ENCODE results near the gene ZNF425. TPM values are rescaled to one million over a fixed set of nuclear protein-coding genes. Genes with fewer than 3 reads are reported as not detected.
"Not testable (repeated sequence)": the region's sequence is repeated elsewhere in the genome, so short reads cannot be mapped to it uniquely, and the experiment has no call there.

The ZNF425 gene
- total RNA-seq, 4 donors from 2014 or later, result 1.8 to 4.8 (median 3.7) TPM

DNA sequence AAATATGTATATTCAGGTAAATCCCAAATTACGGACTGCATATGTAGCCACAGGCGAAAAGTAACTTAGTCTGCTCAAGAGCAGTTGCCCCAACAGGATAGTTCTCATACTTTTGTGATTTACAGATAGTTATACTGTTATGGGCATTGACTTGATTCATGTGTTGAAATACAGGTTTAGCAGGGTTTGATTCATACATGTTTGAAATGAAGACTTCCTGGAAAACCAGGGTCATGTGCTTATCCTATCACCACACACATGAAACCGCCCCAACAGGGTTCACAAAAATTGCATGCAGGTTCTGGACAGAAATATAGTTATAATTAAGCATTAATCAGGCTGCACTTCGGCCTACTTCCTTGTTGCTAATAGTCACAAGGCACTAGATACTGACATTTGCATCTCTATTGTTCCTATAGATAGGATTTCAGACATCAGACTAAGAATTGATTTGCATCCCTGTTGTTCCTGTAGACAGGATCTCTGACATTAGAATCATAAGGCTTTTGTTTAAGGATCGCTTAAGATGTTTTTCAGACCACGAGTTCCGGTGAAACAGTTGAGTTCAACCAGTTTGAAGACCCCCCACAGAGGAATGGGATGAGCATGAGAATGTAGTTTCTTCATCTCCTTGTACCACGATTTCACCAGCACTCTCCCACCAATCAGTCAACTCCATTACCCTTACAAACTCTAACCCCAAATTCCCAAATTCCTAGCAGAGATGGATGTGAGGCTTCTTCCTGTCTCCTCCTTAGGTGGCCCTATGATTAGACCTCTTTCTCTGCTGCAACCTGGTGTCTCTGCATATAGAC is 19.1 kb upstream of the ZNF425 start:
- WGBS, 2 donors, result 31 to 57% methylated on average over 8 of the region's 8 CpGs
- Histone ChIP-seq H3K27ac (peak overlapping the region; percentile 60 to 97 (median 91)), H3K27me3 (no peaks in the 10 kb centered on the region), H3K9me3 (no peaks in the 10 kb centered on the region), H3K4me1 (peaks cover 16 to 54% (median 25%) of the 10 kb centered on the region in 3 donors), H3K4me3 (peak overlapping the region in 1 of 4 donors; percentile 8), H3K36me3 (no peaks in the 10 kb centered on the region)
- no peak for TF ChIP-seq POLR2A (IDR thresholded peaks at IDR 0.05)
- TF ChIP-seq, protein P1, sequence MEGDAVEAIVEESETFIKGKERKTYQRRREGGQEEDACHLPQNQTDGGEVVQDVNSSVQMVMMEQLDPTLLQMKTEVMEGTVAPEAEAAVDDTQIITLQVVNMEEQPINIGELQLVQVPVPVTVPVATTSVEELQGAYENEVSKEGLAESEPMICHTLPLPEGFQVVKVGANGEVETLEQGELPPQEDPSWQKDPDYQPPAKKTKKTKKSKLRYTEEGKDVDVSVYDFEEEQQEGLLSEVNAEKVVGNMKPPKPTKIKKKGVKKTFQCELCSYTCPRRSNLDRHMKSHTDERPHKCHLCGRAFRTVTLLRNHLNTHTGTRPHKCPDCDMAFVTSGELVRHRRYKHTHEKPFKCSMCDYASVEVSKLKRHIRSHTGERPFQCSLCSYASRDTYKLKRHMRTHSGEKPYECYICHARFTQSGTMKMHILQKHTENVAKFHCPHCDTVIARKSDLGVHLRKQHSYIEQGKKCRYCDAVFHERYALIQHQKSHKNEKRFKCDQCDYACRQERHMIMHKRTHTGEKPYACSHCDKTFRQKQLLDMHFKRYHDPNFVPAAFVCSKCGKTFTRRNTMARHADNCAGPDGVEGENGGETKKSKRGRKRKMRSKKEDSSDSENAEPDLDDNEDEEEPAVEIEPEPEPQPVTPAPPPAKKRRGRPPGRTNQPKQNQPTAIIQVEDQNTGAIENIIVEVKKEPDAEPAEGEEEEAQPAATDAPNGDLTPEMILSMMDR (IDR thresholded peaks at IDR 0.05), result peak in 1 of 6 experiments; percentile 12
- DNase-seq, result no peak
- intact Hi-C loops (cut with DNase I), result no loop called here

DNA sequence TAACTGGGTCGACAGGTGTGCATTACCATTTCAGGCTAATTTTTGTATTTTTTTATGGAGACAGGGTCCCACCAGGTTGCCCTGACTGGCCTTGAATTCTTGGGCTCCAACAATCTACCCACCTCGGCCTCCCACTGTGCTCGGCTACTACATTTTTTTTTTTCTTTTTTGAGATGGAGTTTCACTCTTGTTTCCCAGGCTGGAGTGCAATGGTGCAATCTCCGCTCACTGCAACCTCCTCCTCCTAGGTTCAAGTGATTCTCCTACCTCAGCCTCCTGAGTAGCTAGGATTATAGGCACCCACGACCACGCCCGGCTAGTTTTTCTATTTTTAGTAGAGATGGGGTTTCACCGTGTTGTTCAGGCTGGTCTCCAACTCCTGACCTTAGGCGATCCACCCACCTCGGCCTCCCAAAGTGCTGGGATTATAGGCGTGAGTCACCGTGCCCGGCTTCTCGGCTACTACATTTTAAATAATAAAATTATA is 18.4 kb upstream of the ZNF425 start:
- intact Hi-C loops (cut with DNase I); H3K36me3 ChIP-seq; H3K27me3 ChIP-seq; H3K9me3 ChIP-seq; DNase-seq: not testable (repeated sequence)
- Histone ChIP-seq H3K4me3 (peak overlapping the region in 3 of 4 donors; percentile 15 to 39 (median 28)), H3K27ac (peak overlapping the region; percentile 60 to 97 (median 82)), H3K4me1 (peaks cover 16 to 46% (median 25%) of the 10 kb centered on the region in 3 donors)
- WGBS, 2 donors, result 33 to 58% methylated on average over 14 of the region's 14 CpGs

DNA sequence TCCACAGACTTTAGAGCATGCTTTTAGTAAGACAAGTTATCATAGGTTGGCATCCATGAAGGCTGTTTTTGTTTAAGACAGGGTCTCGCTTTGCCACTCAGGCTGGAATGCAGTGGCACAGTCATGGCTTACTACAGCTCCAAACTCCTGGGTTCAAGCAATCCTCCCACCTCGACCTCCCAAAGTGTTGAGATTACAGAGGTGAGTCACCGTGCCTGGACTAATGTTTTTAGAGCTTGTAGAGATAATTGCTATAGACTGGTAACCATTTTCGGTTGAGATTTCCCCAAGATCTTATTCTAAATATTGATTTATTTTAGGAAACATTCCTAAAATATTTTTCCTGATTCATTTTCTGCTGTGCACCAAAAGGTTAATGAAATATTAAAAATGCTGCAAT is 15.8 kb upstream of the ZNF425 start:
- WGBS, 2 donors, result 80 to 92% methylated on average over 4 of the region's 4 CpGs
- H3K27me3 ChIP-seq, result no peaks in the 10 kb centered on the region
- peaks cover 0 to 5% (median 0%) of the 10 kb centered on the region in 3 donors for H3K36me3 ChIP-seq
- H3K9me3 ChIP-seq, result no peaks in the 10 kb centered on the region
- peaks cover 8 to 30% (median 15%) of the 10 kb centered on the region in 3 donors for H3K4me1 ChIP-seq
- intact Hi-C loops (cut with DNase I), result no loop called here
- H3K27ac ChIP-seq, result no peak overlapping the region
- no peak for TF ChIP-seq POLR2A (IDR thresholded peaks at IDR 0.05)
- TF ChIP-seq, protein P1 (IDR thresholded peaks at IDR 0.05), result no peak
- DNase-seq, result no peak
- no peak overlapping the region for H3K4me3 ChIP-seq

DNA sequence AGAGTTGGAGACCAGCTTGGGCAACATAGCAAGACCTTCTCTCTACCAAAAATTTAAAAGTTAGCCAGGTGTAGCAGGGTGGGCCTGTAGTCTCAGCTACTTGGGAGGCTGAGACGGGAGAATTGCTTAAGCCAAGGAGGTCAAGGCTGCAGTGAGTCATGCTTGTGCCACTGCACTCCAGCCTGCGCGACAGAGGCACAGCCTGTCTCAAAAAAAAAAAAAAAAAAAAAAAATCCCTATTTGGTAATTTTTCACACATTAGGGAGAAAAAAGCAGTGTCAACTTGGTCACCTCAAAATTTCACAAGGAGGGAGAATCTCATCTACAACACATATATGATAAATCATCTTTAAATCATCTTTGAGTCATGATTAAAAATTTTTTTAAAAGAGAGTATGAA is 14.7 kb upstream of the ZNF425 start:
- H3K4me3 ChIP-seq, result no peak overlapping the region
- H3K9me3 ChIP-seq, result no peaks in the 10 kb centered on the region
- TF ChIP-seq, protein P1 (IDR thresholded peaks at IDR 0.05), result no peak
- no peak for TF ChIP-seq POLR2A (IDR thresholded peaks at IDR 0.05)
- H3K36me3 ChIP-seq, result peaks cover 0 to 5% (median 0%) of the 10 kb centered on the region in 3 donors
- no peaks in the 10 kb centered on the region for H3K27me3 ChIP-seq
- DNase-seq, result no peak
- intact Hi-C loops (cut with DNase I), result no loop called here
- H3K27ac ChIP-seq, result no peak overlapping the region
- peaks cover 0 to 20% (median 5%) of the 10 kb centered on the region in 3 donors for H3K4me1 ChIP-seq
- WGBS, 2 donors, result 36 to 73% methylated on average over 3 of the region's 3 CpGs

DNA sequence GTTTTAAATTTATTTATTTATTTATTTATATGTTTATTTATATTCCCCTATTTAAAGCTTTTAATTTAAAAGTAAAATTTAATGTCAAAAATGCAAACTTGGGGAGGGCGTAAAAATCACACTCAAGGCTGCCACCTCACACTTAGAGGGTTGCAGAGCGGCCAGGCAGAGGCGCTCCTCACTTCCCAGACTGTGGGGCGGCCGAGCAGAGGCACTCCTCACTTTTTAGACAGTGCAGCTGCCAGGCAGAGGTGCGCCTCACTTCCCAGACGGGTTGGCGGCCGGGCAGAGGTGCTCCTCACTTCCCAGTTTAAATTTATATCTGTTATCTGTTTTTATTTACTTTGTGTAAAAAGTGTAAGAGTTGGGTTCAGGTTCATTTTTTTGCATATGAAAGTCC is 10.0 kb upstream of the ZNF425 start:
- DNase-seq, result no peak
- peaks cover 0 to 35% (median 0%) of the 10 kb centered on the region in 3 donors for H3K36me3 ChIP-seq
- WGBS, 2 donors, result 94 to 98% methylated on average over 6 to 9 of the region's 9 CpGs
- TF ChIP-seq, protein P1 (IDR thresholded peaks at IDR 0.05), result no peak
- no peak for TF ChIP-seq POLR2A (IDR thresholded peaks at IDR 0.05)
- H3K27me3 ChIP-seq, result no peaks in the 10 kb centered on the region
- intact Hi-C loops (cut with DNase I), result no loop called here
- no peak overlapping the region for H3K27ac ChIP-seq
- H3K9me3 ChIP-seq, result no peaks in the 10 kb centered on the region
- H3K4me1 ChIP-seq, result peaks cover 0 to 8% (median 0%) of the 10 kb centered on the region in 3 donors
- no peak overlapping the region for H3K4me3 ChIP-seq
